Keratinocyte (primary cell): Measurements from ENCODE around the gene N4BP2L1.

Source experiments
- CTCF ChIP-seq, 3 experiments: IDR thresholded peaks in 1 of 3; conservative IDR thresholded peaks in 1 of 3; optimal IDR thresholded peaks in 1 of 3; 2 replicates in 2 of 3; 3 replicates in 1 of 3; pipeline versions ENCODE3 to v1.5.1; 2011; ENCODE audit warnings: low read length in 3 of 3, mild to moderate bottlenecking in 3 of 3, moderate library complexity in 2 of 3, control low read depth in 1 of 3, inconsistent platforms in 1 of 3; ENCODE audit not compliant: insufficient read depth in 2 of 3; ENCODE audit errors: extremely low read depth in 1 of 3
- EZH2 ChIP-seq: IDR thresholded peaks from one replicate; pipeline ENCODE4 v1.6.1; 2012; ENCODE audit warnings: inconsistent platforms, mild to moderate bottlenecking, low read length, moderate library complexity

- no peak for TF ChIP-seq CTCF (optimal IDR thresholded peaks at IDR 0.05 in 1 of 3, IDR thresholded peaks at IDR 0.05 in 1 of 3, conservative IDR thresholded peaks at IDR 0.05 in 1 of 3; ENCODE audit: extremely low read depth in 1 of 3, insufficient read depth in 2 of 3, low read length in 3 of 3)
- TF ChIP-seq EZH2 = no peak
These were observed 8.1 kb downstream of the N4BP2L1 start for GRCh38 chr13:32419862-32420261.
